GM19099 (cell line): ENCODE data around the gene DNAI2.

Experiments used
- POLR2A ChIP-seq: IDR thresholded peaks from 3 replicates; pipeline ENCODE4 v1.6.1; 2011; ENCODE audit warnings: low read depth; ENCODE audit not compliant: insufficient read length; ENCODE audit errors: extremely low read depth

DNAI2 gene

GRCh38 chr17:74240618-74241205 lies 33.3 kb upstream of the DNAI2 start:
- TF ChIP-seq POLR2A, result no peak

GRCh38 chr17:74241431-74241830 lies 32.6 kb upstream of the DNAI2 start:
- no peak for TF ChIP-seq POLR2A

- no peak for TF ChIP-seq POLR2A
Measured at GRCh38 chr17:74241847-74242246, 32.2 kb upstream of the DNAI2 start.

GRCh38 chr17:74243013-74243755 lies 30.9 kb upstream of the DNAI2 start:
- TF ChIP-seq POLR2A, result no peak

- TF ChIP-seq POLR2A, result no peak
Measured at GRCh38 chr17:74244128-74244527, 29.9 kb upstream of the DNAI2 start.

GRCh38 chr17:74244548-74244947 lies 29.5 kb upstream of the DNAI2 start:
- no peak for TF ChIP-seq POLR2A

GRCh38 chr17:74245145-74245831 lies 28.7 kb upstream of the DNAI2 start:
- TF ChIP-seq POLR2A, result no peak

- TF ChIP-seq POLR2A, result no peak
Measured at GRCh38 chr17:74245871-74246270, 28.2 kb upstream of the DNAI2 start.

GRCh38 chr17:74249590-74250270 lies 24.3 kb upstream of the DNAI2 start:
- no peak for TF ChIP-seq POLR2A

GRCh38 chr17:74250324-74250995 lies 23.6 kb upstream of the DNAI2 start:
- TF ChIP-seq POLR2A, result no peak

GRCh38 chr17:74251051-74251450 lies 23.0 kb upstream of the DNAI2 start:
- TF ChIP-seq POLR2A, result no peak

GRCh38 chr17:74251569-74251968 lies 22.5 kb upstream of the DNAI2 start:
- no peak for TF ChIP-seq POLR2A

GRCh38 chr17:74252211-74252610 lies 21.8 kb upstream of the DNAI2 start:
- no peak for TF ChIP-seq POLR2A

GRCh38 chr17:74253036-74253435 lies 21.0 kb upstream of the DNAI2 start:
- no peak for TF ChIP-seq POLR2A

GRCh38 chr17:74257311-74257710 lies 16.7 kb upstream of the DNAI2 start:
- TF ChIP-seq POLR2A, result no peak
